Calu3 (cell line): ENCODE results near the gene SPRYD7. TPM values are rescaled to one million over a fixed set of nuclear protein-coding genes. Genes with fewer than 3 reads are reported as not detected.

Source experiments
- BruUV-seq: library from RNA; stranded (reverse); fragments of 400-500 nt; replicated peaks from 2 replicates; lab custom pipeline; 2021; lab: Mats Ljungman, UMichigan
- CTCF ChIA-PET: fragments of 300-600 bp; sonication (Branson Sonifier 250); formaldehyde crosslinking; loops from one replicate; lab custom pipeline; 2022; ENCODE audit warnings: antibody characterized with exemption; lab: Charles Lee
- DNase-seq: peaks from one replicate; pipeline ENCODE4 v3.0.0; 2022
- H3K27ac Mint-ChIP-seq: one replicate; pipeline ENCODE4 v1.8.0; 2022; ENCODE audit warnings: mixed read lengths; ENCODE audit not compliant: unreplicated experiment
- H3K27me3 Mint-ChIP-seq: one replicate; pipeline ENCODE4 v1.8.0; 2022; ENCODE audit warnings: mixed read lengths; ENCODE audit not compliant: unreplicated experiment
- H3K36me3 Mint-ChIP-seq: one replicate; pipeline ENCODE4 v1.8.0; 2022; ENCODE audit warnings: mild to moderate bottlenecking, moderate library complexity, mixed read lengths; ENCODE audit not compliant: insufficient read depth, unreplicated experiment
- H3K4me1 Mint-ChIP-seq: one replicate; pipeline ENCODE4 v1.8.0; 2022; ENCODE audit warnings: mild to moderate bottlenecking, low read depth, mixed read lengths; ENCODE audit not compliant: unreplicated experiment
- H3K4me3 Mint-ChIP-seq: one replicate; pipeline ENCODE4 v1.8.0; 2022; ENCODE audit warnings: mild to moderate bottlenecking, low read depth, moderate library complexity, mixed read lengths; ENCODE audit not compliant: unreplicated experiment
- H3K9me3 Mint-ChIP-seq: one replicate; pipeline ENCODE4 v1.8.0; 2022; ENCODE audit warnings: low read depth, mixed read lengths; ENCODE audit not compliant: unreplicated experiment
- CTCF ChIP-seq: fragments of 200-600 bp; IDR thresholded peaks from one replicate; pipeline ENCODE4 v1.8.0; 2022; ENCODE audit warnings: antibody characterized with exemption; ENCODE audit not compliant: unreplicated experiment
- intact Hi-C: fragments of 100-400 bp; cut with micrococcal nuclease; formaldehyde crosslinking; loops from one replicate; pipeline ENCODE4 v1.10.0; 2022; ENCODE audit not compliant: unreplicated experiment
- total RNA-seq: library from RNA; stranded (reverse); gene quantifications from 2 replicates; pipeline ENCODE4 v1.2.3, GENCODE V29; 2022

The SPRYD7 gene
- total RNA-seq, 1 experiment from 2014 or later = 5.6 TPM

- H3K4me3 Mint-ChIP-seq = peak overlapping the region; percentile 82
- H3K27me3 Mint-ChIP-seq = no peaks in the 10 kb centered on the region
- H3K36me3 Mint-ChIP-seq = peaks cover 25% of the 10 kb centered on the region
- CTCF ChIA-PET = interaction anchor here (1.2 to 1.6 kb wide), 3 partner anchors 40 to 975 kb away, joined by 3 to 8 read pairs (median 6); partner anchors contain the start of gene TRIM13
- H3K9me3 Mint-ChIP-seq = no peaks in the 10 kb centered on the region
- no peak for TF ChIP-seq CTCF
- intact Hi-C loops = no loop called here
- H3K4me1 Mint-ChIP-seq = peaks cover 14% of the 10 kb centered on the region
- BruUV-seq = no TSS peak
- no peak overlapping the region for H3K27ac Mint-ChIP-seq
- no peak for DNase-seq
Observed at GRCh38 chr13:49936968-49937273, 781 bp upstream of the SPRYD7 start.

DNA sequence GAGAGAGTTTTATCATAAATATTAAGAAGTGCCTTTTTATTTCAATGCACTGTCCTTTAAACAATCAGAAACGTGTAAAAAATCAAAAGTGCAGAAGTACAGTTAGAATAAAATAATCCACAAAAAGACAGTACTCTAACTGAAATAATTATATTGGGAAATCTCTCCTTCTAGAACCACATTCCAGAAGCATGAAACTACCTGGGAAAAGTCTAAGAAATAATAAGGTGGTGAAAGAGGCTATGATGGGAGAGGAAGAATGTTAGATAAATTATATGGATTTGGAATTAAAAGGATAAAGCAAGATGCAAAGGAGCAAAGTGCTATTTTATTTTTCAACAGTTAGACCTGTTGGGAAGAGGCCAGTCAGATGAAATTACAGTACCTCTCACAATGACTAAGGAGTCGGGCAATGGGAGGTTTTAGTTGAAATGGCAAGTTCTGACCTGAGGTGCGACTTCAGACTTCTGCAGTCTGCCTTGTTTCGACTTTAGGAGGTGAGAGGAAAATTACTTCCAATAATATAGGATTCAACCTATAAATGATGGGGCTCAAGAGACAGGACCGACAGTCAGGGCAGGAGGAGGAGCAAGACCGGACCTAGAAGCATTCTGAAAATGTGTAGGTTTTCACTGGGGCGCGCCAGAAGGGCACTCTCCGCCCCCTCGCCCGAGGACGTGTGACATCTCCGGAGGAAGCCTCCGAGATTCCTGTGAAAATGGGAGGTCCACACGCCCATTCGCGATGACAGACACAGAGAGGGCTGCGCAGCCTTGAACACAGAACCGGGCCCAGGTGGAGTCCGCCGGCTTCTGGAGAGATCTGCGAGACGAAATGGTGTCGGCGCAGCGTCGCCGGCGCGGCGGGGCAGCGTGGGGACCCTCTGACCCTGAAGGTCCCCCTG is 717 bp downstream of the SPRYD7 start:
- peaks cover 25% of the 10 kb centered on the region for H3K36me3 Mint-ChIP-seq
- intact Hi-C loops = no loop called here
- H3K4me3 Mint-ChIP-seq = peak overlapping the region; percentile 82
- DNase-seq = peak; percentile 8
- peaks cover 14% of the 10 kb centered on the region for H3K4me1 Mint-ChIP-seq
- TF ChIP-seq CTCF = no peak
- H3K27me3 Mint-ChIP-seq = no peaks in the 10 kb centered on the region
- CTCF ChIA-PET = interaction anchor here (0.6 to 1.6 kb wide), 11 partner anchors 20 to 977 kb away, joined by 3 to 12 read pairs (median 3); partner anchors contain the start of genes EBPL and TRIM13
- no TSS peak for BruUV-seq
- no peaks in the 10 kb centered on the region for H3K9me3 Mint-ChIP-seq
- peak overlapping the region; percentile 87 for H3K27ac Mint-ChIP-seq

- BruUV-seq = no TSS peak
Observed at GRCh38 chr13:49933511-49933910, 2.6 kb downstream of the SPRYD7 start.

DNA sequence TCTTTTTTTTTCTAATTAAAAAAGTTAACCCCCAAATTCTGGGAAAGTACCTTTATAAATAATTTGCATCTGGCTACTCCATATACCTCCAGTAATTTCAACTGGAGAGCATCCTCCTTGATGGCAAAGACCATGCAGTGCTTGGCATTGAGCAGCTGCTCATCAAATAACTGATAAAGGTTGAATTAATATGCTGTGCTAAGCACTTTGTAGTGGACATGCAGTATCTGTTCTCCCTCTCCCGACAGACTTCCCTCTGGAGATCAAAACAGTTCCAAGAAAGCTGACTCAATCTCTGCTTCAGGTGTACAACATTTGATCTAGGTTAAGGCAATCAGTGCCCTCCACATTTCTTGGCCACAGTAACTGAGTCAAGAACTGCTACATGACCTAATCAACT is 3.3 kb downstream of the SPRYD7 start:
- Mint-ChIP-seq H3K27ac (no peak overlapping the region), H3K4me3 (no peak overlapping the region), H3K9me3 (no peaks in the 10 kb centered on the region), H3K27me3 (no peaks in the 10 kb centered on the region), H3K36me3 (peaks cover 29% of the 10 kb centered on the region), H3K4me1 (peaks cover 14% of the 10 kb centered on the region)
- DNase-seq = no peak
- intact Hi-C loops = no loop called here
- BruUV-seq = no TSS peak
- CTCF ChIA-PET = no interaction called here
- no peak for TF ChIP-seq CTCF

More at GRCh38 chr13:49933511-49933910, 2.6 kb downstream of the SPRYD7 start:
- CTCF ChIA-PET = no interaction called here
- H3K27me3 Mint-ChIP-seq = no peaks in the 10 kb centered on the region
- peaks cover 25% of the 10 kb centered on the region for H3K36me3 Mint-ChIP-seq
- H3K27ac Mint-ChIP-seq = no peak overlapping the region
- no peaks in the 10 kb centered on the region for H3K9me3 Mint-ChIP-seq
- no peak overlapping the region for H3K4me3 Mint-ChIP-seq
- TF ChIP-seq CTCF = no peak
- H3K4me1 Mint-ChIP-seq = peaks cover 14% of the 10 kb centered on the region
- intact Hi-C loops = no loop called here
- DNase-seq = no peak
